Astrocyte of the spinal cord (primary cell): ENCODE measurements around the gene RUNX2.

Experiments
- DNase-seq: peaks from one replicate; pipeline ENCODE4 v3.0.0; 2011; ENCODE audit warnings: low read depth, low spot score
- H3K4me3 ChIP-seq: 2 replicates; pipeline ENCODE4 v1.5.1; 2011; ENCODE audit warnings: low read depth, mild to moderate bottlenecking, low read length, moderate library complexity
- in situ Hi-C: cut with HindIII; loops from 2 replicates; pipeline ENCODE4 v1.10.0; 2017; ENCODE audit warnings: low sequenced_read_pairs
- TF ChIP-seq, protein P1 (sequence below): IDR thresholded peaks from 2 replicates; pipeline ENCODE4 v1.5.1; 2012; ENCODE audit warnings: low read depth, mild to moderate bottlenecking, low read length, inconsistent platforms

RUNX2 gene

DNA sequence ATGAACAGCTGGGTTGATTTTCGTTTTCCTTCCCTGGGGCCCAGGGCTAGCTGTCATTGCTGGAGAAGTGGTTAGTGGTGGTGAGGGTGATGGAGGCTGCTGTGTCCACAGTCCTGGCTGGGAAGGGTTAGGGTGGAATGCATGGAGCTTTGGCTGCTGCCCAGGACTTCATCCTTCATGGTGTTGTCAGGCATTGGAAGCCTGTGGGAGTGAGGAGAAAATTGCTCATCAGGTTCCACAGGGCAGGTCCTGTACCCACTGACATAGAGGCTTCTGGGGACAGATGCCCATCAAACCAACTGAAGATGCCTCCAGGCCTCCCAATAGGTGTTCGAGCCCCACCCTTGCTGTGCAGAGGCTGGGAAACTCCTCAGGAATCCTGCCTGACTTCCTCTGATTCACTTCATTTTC, 312.0 kb downstream of the RUNX2 start:
- in situ Hi-C loops, result no loop called here

DNA sequence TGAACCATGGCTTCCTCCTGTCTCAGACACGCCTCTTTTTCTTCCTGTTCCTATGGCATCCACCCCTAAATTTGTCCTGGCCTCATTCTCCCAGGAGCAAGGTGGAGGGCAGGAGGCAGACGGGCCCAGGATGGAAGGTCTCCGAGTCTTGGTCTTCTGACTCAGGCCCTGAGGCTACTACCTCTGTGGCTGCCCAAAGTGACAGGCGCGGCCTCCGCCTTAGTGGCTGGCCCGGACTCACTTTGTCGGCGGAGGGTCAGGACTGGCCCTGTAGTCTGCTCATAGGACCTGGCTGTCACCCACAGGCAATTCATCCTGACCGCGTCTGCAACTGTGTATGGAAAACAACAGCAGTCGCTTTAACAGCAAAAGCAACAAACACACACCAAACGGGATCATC, 312.7 kb downstream of the RUNX2 start:
- H3K4me3 ChIP-seq, result no peak overlapping the region
- DNase-seq, result no peak
- in situ Hi-C loops, result no loop called here
- TF ChIP-seq, protein P1, sequence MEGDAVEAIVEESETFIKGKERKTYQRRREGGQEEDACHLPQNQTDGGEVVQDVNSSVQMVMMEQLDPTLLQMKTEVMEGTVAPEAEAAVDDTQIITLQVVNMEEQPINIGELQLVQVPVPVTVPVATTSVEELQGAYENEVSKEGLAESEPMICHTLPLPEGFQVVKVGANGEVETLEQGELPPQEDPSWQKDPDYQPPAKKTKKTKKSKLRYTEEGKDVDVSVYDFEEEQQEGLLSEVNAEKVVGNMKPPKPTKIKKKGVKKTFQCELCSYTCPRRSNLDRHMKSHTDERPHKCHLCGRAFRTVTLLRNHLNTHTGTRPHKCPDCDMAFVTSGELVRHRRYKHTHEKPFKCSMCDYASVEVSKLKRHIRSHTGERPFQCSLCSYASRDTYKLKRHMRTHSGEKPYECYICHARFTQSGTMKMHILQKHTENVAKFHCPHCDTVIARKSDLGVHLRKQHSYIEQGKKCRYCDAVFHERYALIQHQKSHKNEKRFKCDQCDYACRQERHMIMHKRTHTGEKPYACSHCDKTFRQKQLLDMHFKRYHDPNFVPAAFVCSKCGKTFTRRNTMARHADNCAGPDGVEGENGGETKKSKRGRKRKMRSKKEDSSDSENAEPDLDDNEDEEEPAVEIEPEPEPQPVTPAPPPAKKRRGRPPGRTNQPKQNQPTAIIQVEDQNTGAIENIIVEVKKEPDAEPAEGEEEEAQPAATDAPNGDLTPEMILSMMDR, result no peak

More for the DNA sequence above, 312.0 kb downstream of the RUNX2 start:
- TF ChIP-seq, protein P1, result no peak
- DNase-seq, result peak; percentile 66
- no peak overlapping the region for H3K4me3 ChIP-seq

DNA sequence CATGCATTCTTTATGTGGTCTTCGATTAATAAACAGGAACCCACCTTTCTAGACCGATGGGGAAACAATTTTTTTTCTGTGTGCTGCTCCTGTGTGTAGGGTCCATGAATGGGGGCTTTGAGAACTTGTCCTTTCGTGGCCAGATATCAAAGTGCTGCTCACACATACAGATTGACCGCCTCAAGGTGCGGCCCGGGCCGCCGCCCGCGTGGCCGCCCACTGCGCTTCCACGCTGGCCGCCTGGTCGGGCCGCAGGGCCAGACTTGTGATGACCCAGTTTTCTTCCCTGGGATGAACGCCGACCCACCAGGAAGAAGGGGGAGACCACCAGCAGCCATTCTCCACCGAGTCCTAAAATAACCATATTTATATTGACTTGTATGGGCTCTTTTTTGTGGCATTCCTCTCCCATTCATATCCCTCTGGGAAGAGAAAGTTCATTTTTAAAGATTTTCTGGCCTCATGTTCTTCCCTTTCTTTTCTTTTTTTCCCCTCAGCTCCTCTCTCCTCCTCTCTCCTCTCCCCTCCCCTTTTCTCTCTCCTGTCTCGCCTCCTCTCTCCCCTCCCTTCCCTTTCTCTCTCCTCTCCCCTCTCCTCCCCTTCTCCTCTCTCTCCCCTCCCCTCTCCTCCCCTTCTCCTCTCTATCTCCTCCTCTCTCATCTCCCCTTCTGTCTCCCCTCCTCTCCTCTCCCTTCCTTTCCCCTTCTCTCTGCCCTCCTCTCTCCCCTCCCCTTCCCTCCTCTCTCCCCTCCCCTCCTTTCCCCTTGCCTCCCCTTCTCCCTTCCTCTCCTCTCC, 314.4 kb downstream of the RUNX2 start:
- no peak overlapping the region for H3K4me3 ChIP-seq
- TF ChIP-seq, protein P1, result no peak
- no peak for DNase-seq
- in situ Hi-C loops, result no loop called here

DNA sequence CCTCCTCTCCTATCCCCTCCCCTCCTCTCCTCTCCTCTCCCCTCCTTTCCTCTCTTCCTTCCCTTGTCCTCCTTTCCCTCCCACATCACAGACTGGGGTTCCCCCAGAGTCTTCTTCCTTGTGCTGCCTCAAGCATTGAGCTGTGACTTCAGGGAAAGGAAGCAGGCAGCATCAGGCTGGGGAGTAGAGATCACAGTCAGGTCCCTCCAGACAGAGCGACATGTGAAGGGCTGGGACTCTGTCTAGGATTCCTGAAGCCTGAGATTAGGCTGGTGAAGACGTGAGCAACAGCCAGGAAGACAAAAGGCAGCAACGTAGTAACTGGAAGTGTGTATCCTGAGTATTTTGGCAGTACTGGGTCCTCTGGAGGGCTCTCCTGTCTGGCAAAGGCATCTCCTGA, 315.0 kb downstream of the RUNX2 start:
- no peak overlapping the region for H3K4me3 ChIP-seq
- in situ Hi-C loops, result no loop called here
- TF ChIP-seq, protein P1, result no peak
- no peak for DNase-seq

DNA sequence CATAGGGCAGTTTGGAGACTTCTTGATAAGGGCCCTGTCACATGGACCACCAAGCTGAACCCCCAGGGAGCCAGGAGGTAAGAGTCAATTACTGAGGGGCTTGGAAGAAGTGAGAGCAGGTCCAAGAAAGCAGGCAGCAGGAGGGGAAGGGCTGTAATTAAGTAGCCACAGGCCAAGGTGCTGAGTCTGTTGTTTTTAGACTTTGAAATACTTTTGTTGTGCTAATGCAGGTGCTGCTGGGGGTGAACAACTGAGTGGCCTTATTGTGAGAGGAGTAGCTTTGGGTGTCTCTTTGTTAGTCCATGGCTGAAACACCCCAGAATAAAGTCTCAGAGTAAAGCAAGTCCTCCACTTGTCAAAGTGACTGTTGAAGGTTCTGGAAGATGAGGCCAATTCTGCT, 316.6 kb downstream of the RUNX2 start:
- in situ Hi-C loops, result no loop called here
- DNase-seq, result no peak
- H3K4me3 ChIP-seq, result no peak overlapping the region
- TF ChIP-seq, protein P1, result no peak

DNA sequence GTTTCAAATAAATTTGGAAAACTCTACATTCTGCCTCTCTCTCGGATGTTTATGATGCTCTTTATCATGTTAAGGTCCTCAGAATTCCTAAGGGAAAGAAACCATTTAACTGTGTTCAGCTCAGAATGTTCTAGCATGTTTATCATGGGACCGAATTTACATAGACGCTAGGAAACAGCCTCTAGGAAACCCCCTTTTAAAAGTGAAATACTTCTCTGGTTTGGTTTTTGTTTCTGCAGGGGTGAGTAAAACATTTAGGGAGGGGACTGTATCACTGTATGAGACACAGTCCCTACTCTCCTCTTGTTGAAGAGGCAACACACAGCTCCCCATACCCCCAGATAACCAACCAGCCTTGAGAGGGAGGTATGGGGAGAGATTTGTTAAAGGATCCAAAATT, 317.2 kb downstream of the RUNX2 start:
- H3K4me3 ChIP-seq, result no peak overlapping the region
- no peak for DNase-seq
- TF ChIP-seq, protein P1, result no peak
- in situ Hi-C loops, result no loop called here
